Thyroid gland (tissue), 4 donors: ENCODE results near the gene LIMS2.

Experiments
- POLR2A ChIP-seq, 2 donors: fragments of 450-650 bp; IDR thresholded peaks; one replicate each; pipeline ENCODE4 v1.6.1; 2017; ENCODE audit warnings: antibody characterized with exemption in 2 of 2, mild to moderate bottlenecking in 2 of 2, moderate library complexity in 1 of 2
- TF ChIP-seq, protein P1 (sequence below), 6 experiments: fragments of 200-600 bp in 3 of 6; fragments of 450-650 bp in 3 of 6; sonication (generic) in 3 of 6; IDR thresholded peaks; one replicate each; pipeline ENCODE4 v1.5.1; 2016 to 2019; ENCODE audit warnings: antibody characterized with exemption in 6 of 6, mild to moderate bottlenecking in 2 of 6, inconsistent platforms in 1 of 6, moderate library complexity in 1 of 6

- TF ChIP-seq, protein P1, sequence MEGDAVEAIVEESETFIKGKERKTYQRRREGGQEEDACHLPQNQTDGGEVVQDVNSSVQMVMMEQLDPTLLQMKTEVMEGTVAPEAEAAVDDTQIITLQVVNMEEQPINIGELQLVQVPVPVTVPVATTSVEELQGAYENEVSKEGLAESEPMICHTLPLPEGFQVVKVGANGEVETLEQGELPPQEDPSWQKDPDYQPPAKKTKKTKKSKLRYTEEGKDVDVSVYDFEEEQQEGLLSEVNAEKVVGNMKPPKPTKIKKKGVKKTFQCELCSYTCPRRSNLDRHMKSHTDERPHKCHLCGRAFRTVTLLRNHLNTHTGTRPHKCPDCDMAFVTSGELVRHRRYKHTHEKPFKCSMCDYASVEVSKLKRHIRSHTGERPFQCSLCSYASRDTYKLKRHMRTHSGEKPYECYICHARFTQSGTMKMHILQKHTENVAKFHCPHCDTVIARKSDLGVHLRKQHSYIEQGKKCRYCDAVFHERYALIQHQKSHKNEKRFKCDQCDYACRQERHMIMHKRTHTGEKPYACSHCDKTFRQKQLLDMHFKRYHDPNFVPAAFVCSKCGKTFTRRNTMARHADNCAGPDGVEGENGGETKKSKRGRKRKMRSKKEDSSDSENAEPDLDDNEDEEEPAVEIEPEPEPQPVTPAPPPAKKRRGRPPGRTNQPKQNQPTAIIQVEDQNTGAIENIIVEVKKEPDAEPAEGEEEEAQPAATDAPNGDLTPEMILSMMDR (IDR thresholded peaks at IDR 0.05), result no peak
- TF ChIP-seq POLR2A (IDR thresholded peaks at IDR 0.05), result no peak
Measured at GRCh38 chr2:127661949-127662510, 13.3 kb downstream of the LIMS2 start.
